K562 (cell line): ENCODE results near the gene CEP41. TPM values are rescaled to one million over a fixed set of nuclear protein-coding genes. Genes with fewer than 3 reads are reported as not detected.

ENCODE experiments used
- ATAC-seq: fragments of 200-7000 bp; cut with Tn5 transposase; 3 replicates; pipeline ENCODE4 v1.9.1; 2020; ENCODE audit warnings: moderate library complexity
- BruUV-seq: library from RNA; stranded (reverse); fragments of 400-500 nt; replicated peaks from 2 replicates; lab custom pipeline; 2021; lab: Mats Ljungman, UMichigan
- CTCF ChIA-PET: fragments of 300-600 bp; formaldehyde crosslinking; extraction: SDS; loops from one replicate; lab custom pipeline; 2021; ENCODE audit warnings: low intra/inter-chr PET ratio; lab: Yijun Ruan, JAX
- POLR2A ChIA-PET: fragments of 300-600, 350-650 bp; sonication (Branson Sonifier 250); formaldehyde crosslinking; extraction: SDS; loops from one replicate; lab custom pipeline; 2021; ENCODE audit warnings: antibody characterized with exemption, inconsistent platforms; lab: Yijun Ruan, JAX
- DNase-seq, 4 experiments: peaks; one replicate each; pipeline versions ENCODE4 v3.0.0 to v3.0.0-alpha.2; 2011 to 2018; ENCODE audit warnings: low spot score in 3 of 4, mixed read lengths in 3 of 4; ENCODE audit errors: extremely low read depth in 1 of 4
- FAIRE-seq: peaks from 2 replicates; lab custom pipeline; 2011; peaks lifted over from hg19 to GRCh38; lab: Jason Lieb, UNC
- H2AFZ ChIP-seq: 2 replicates; pipeline ENCODE4 v1.6.0; 2011; ENCODE audit warnings: low read depth, low read length, control low read depth, inconsistent platforms
- H3K27ac ChIP-seq: fragments of 200-600 bp; 3 replicates; pipeline ENCODE4 v1.8.0; 2011; ENCODE audit warnings: low read depth, mild to moderate bottlenecking, control low read depth, inconsistent platforms, low read length, moderate library complexity, mixed read lengths; ENCODE audit errors: extremely low read depth
- H3K27me3 ChIP-seq, 2 experiments: fragments of 300-600 bp in 1 of 2; 2 replicates in 1 of 2; 3 replicates in 1 of 2; pipeline versions ENCODE4 v1.6.0 to v1.8.0; 2011; ENCODE audit warnings: inconsistent platforms in 2 of 2, low read length in 2 of 2, mild to moderate bottlenecking in 1 of 2, mixed read lengths in 1 of 2, moderate library complexity in 1 of 2; ENCODE audit not compliant: control insufficient read depth in 2 of 2, insufficient read depth in 2 of 2
- H3K36me3 ChIP-seq: fragments of 300-600 bp; 3 replicates; pipeline ENCODE4 v1.8.0; 2011; ENCODE audit warnings: mild to moderate bottlenecking, low read length, inconsistent platforms; ENCODE audit not compliant: control insufficient read depth, insufficient read depth
- H3K4me1 ChIP-seq, 2 experiments: fragments of 200-600 bp in 1 of 2; replicated peaks in 1 of 2; 2 replicates in 1 of 2; 3 replicates in 1 of 2; pipeline versions ENCODE4 v1.5.1 to v1.8.0; 2011; ENCODE audit warnings: inconsistent platforms in 2 of 2, low read length in 2 of 2, mild to moderate bottlenecking in 1 of 2, mixed read lengths in 1 of 2, moderate library complexity in 1 of 2; ENCODE audit not compliant: control insufficient read depth in 2 of 2, insufficient read depth in 2 of 2
- H3K4me2 ChIP-seq: 2 replicates; pipeline ENCODE4 v1.6.1; 2011; ENCODE audit warnings: low read length, control low read depth, inconsistent platforms, mixed read lengths; ENCODE audit not compliant: insufficient read depth
- H3K4me3 ChIP-seq: fragments of 200-600 bp; sonication (generic), shearing (Covaris generic); 2 replicates; pipeline ENCODE4 v1.5.1; 2016; ENCODE audit warnings: control low read depth, inconsistent platforms
- H3K79me2 ChIP-seq: fragments of 200-600 bp; 3 replicates; pipeline ENCODE4 v1.8.0; 2011; ENCODE audit warnings: low read length, inconsistent platforms; ENCODE audit not compliant: control insufficient read depth, insufficient read depth
- H3K9ac ChIP-seq, 2 experiments: 2 replicates each; pipeline versions ENCODE4 v1.6.0 to v1.6.1; 2011; ENCODE audit warnings: low read depth in 2 of 2, low read length in 2 of 2, control low read depth in 1 of 2, inconsistent platforms in 1 of 2, mild to moderate bottlenecking in 1 of 2, mixed read lengths in 1 of 2; ENCODE audit not compliant: insufficient read depth in 1 of 2
- H3K9me1 ChIP-seq: one replicate; pipeline ENCODE4 v1.6.0; 2011; ENCODE audit warnings: inconsistent platforms, mild to moderate bottlenecking, low read length, moderate library complexity; ENCODE audit not compliant: control insufficient read depth, insufficient read depth
- H3K9me3 ChIP-seq: replicated peaks from 2 replicates; pipeline ENCODE4 v1.5.1; 2011; ENCODE audit warnings: low read depth, low read length, inconsistent platforms; ENCODE audit not compliant: control insufficient read depth, insufficient read depth
- H4K20me1 ChIP-seq: replicated peaks from 2 replicates; pipeline ENCODE4 v1.6.1; 2011; ENCODE audit warnings: low read length, inconsistent platforms, mixed read lengths; ENCODE audit not compliant: control insufficient read depth, insufficient read depth
- CHD1 ChIP-seq: fragments of 200-600 bp; sonication (generic); IDR thresholded peaks from one replicate; pipeline ENCODE4 v1.6.1; 2012; ENCODE audit warnings: mild to moderate bottlenecking, moderate library complexity, low read length, inconsistent platforms
- CTBP1 ChIP-seq: fragments of 450-650 bp; IDR thresholded peaks from 2 replicates; pipeline ENCODE4 v1.6.1; 2016; ENCODE audit warnings: borderline replicate concordance
- MAZ ChIP-seq, 2 experiments: fragments of 450-650 bp in 1 of 2; sonication (generic) in 1 of 2; formaldehyde crosslinking; IDR thresholded peaks in 1 of 2; conservative IDR thresholded peaks in 1 of 2; 2 replicates each; pipeline versions ENCODE4 v1.4.0 to v1.5.0; 2020; ENCODE audit warnings: mild to moderate bottlenecking in 1 of 2, missing genetic modification reagents in 1 of 2
- MTA1 ChIP-seq: fragments of 450-650 bp; IDR thresholded peaks from 2 replicates; pipeline ENCODE4 v1.6.1; 2017; ENCODE audit warnings: borderline replicate concordance
- RCOR1 ChIP-seq, 2 experiments: IDR thresholded peaks; 2 replicates each; pipeline ENCODE4 v1.6.1; 2012; ENCODE audit warnings: low read depth in 2 of 2, low read length in 2 of 2, borderline replicate concordance in 1 of 2, improper control_type of control experiment in 1 of 2
- TAF9B ChIP-seq: fragments of 450-650 bp; IDR thresholded peaks from 2 replicates; pipeline ENCODE4 v1.6.1; 2018; ENCODE audit warnings: mild to moderate bottlenecking; ENCODE audit not compliant: partially characterized antibody
- TEAD1 ChIP-seq, 2 experiments: fragments of 450-650 bp in 1 of 2; sonication (generic) in 1 of 2; formaldehyde crosslinking; IDR thresholded peaks; 2 replicates each; pipeline versions ENCODE4 v1.4.0 to v1.8.0; 2020 to 2022; ENCODE audit warnings: mild to moderate bottlenecking in 2 of 2, missing genetic modification reagents in 1 of 2
- TEAD2 ChIP-seq: fragments of 450-650 bp; IDR thresholded peaks from 2 replicates; pipeline ENCODE4 v1.6.1; 2016; ENCODE audit warnings: missing genetic modification characterization, control low read depth, missing compliant biosample characterization
- TEAD4 ChIP-seq, 2 experiments: sonication (generic) in 1 of 2; formaldehyde crosslinking in 1 of 2; IDR thresholded peaks; 2 replicates each; pipeline versions ENCODE4 v1.6.1 to v1.8.0; 2012 to 2022; ENCODE audit warnings: borderline replicate concordance in 1 of 2, inconsistent platforms in 1 of 2, low read length in 1 of 2, mild to moderate bottlenecking in 1 of 2, missing genetic modification reagents in 1 of 2
- ZNF41 ChIP-seq: fragments of 250-450 bp; sonication (Bioruptor Pico); conservative IDR thresholded peaks from 2 replicates; pipeline ENCODE4 v1.4.0; 2020; ENCODE audit warnings: mild to moderate bottlenecking
- ZNF766 ChIP-seq: fragments of 200-800 bp; sonication (Bioruptor generic); conservative IDR thresholded peaks from 2 replicates; pipeline ENCODE4 v1.6.1; 2016; ENCODE audit warnings: missing genetic modification characterization, missing compliant biosample characterization
- WGBS: fragments of 100-300 bp; shearing (Covaris generic); methylation state at CpG from one replicate; pipeline ENCODE4 v1.1.6; 2016; ENCODE audit warnings: low coverage, mixed read lengths; ENCODE audit not compliant: insufficient coverage; ENCODE audit errors: missing lambda C conversion rate; 5-methylcytosine and 5-hydroxymethylcytosine counted together
- in situ Hi-C: fragments of 300-500 bp; cut with MboI; formaldehyde crosslinking; loops from 4 replicates; pipeline ENCODE4 v1.15.0; 2018; ENCODE audit warnings: inconsistent platforms, mixed read lengths
- intact Hi-C: fragments of 100-400 bp; cut with micrococcal nuclease; formaldehyde crosslinking; loops from 2 replicates; pipeline ENCODE4 v1.14.2; 2022
- polyA plus RNA-seq, 8 experiments: library from polyadenylated mRNA; depleted of rRNA in 4 of 8; stranded (reverse) in 5 of 8; unstranded in 3 of 8; fragments of >200 nt; fragmentation: Nextera tagmentation in 2 of 8; fragmentation: Illumina TruSeq in 1 of 8; extraction: Ambion mirVana in 2 of 8; extraction: Trizol in 1 of 8; gene quantifications; 2 replicates each; pipeline versions ENCODE4 v1.2.1 to v1.2.3, GENCODE V29; 2011 to 2014; ENCODE audit warnings: inconsistent platforms in 1 of 8, missing spikeins in 1 of 8
- total RNA-seq, 7 experiments: library from RNA; depleted of rRNA in 6 of 7; stranded (reverse); fragments of >200 nt in 6 of 7; fragmentation: Illumina TruSeq in 2 of 7; extraction: Trizol in 2 of 7; gene quantifications; 2 replicates each; pipeline versions ENCODE4 v1.2.1 to v1.2.3, GENCODE V29; 2011 to 2021; ENCODE audit warnings: low replicate concordance in 1 of 7

CEP41 gene
- total and polyA plus RNA-seq, 9 of the 15 experiments (the other 6 are each of a cell fraction or from before 2014, with no cell fraction given), result 1.5 to 15.5 (median 6.4) TPM

- Histone ChIP-seq H3K9me1 (no peaks in the 10 kb centered on the region), H3K9me3 (peaks cover 8% of the 10 kb centered on the region), H3K4me2 (no peak overlapping the region), H3K79me2 (no peaks in the 10 kb centered on the region), H3K4me3 (no peak overlapping the region), H4K20me1 (no peaks in the 10 kb centered on the region), H3K4me1 (peaks cover 0 to 19% of the 10 kb centered on the region in 2 experiments; a peak in 4 of 5 replicates), H3K9ac (no peak overlapping the region), H3K27ac (no peak overlapping the region), H3K36me3 (no peaks in the 10 kb centered on the region), H2AFZ (no peak overlapping the region), H3K27me3 (peaks cover 9 to 42% of the 10 kb centered on the region in 2 experiments; a peak in 4 of 5 replicates)
- DNase-seq, result no peak
- 0 out of 4 replicates have a peak, but pooled peaks of 1 of the 2 experiments have one; percentile 22 for TF ChIP-seq MAZ (CRISPR knock-in tag; conservative IDR thresholded peaks at IDR 0.05 in 1 of 2, IDR thresholded peaks at IDR 0.05 in 1 of 2)
- peak in 1 of 2 experiments; percentile 96; a peak in 2 of 4 replicates for TF ChIP-seq TEAD1 (CRISPR knock-in tag; IDR thresholded peaks at IDR 0.05)
- TF ChIP-seq MTA1, result peak; percentile 41; the same call in 1 of the 2 replicates
- peak; percentile 69; the same call in 1 of the 2 replicates for TF ChIP-seq ZNF41
- TF ChIP-seq ZNF766 (CRISPR knock-in tag), result no peak
- peak; percentile 57; the same call in 1 of the 2 replicates for TF ChIP-seq CTBP1
- TF ChIP-seq CHD1, result no peak
- no peak for TF ChIP-seq TAF9B
- TF ChIP-seq TEAD2 (tag), result peak; percentile 62; the same call in 1 of the 2 replicates
- peak in 1 of 2 experiments; percentile 52; a peak in 1 of 4 replicates for TF ChIP-seq RCOR1 (IDR thresholded peaks at IDR 0.05; ENCODE audit: borderline replicate concordance in 1 of 2, low read depth in 2 of 2, low read length in 2 of 2)
- peak; percentile 55; the same call in 1 of the 2 replicates for TF ChIP-seq TEAD4 (IDR thresholded peaks at IDR 0.05; ENCODE audit: low read length)
- no peak for TF ChIP-seq TEAD4 (CRISPR knock-in tag; IDR thresholded peaks at IDR 0.05; ENCODE audit: borderline replicate concordance)
- ChIA-PET POLR2A (no interaction called here), CTCF (no interaction called here)
- in situ Hi-C loops, result no loop called here
- FAIRE-seq, result no peak
- WGBS, result 5% methylated on average over 10 of the region's 10 CpGs
- BruUV-seq, result no TSS peak
- ATAC-seq, result peak; percentile 13; the same call in 1 of the 3 replicates
- intact Hi-C loops, result loop anchor here (5.0 to 10.0 kb wide), 4 partner anchors 205 to 417 kb away; partner anchors contain the start of gene KLHDC10
Observed at GRCh38 chr7:130489140-130489983, 48.5 kb upstream of the CEP41 start.
